SU-DHL-6 (cell line): ENCODE results near the gene CDH24.
A peak's percentile ranks its signal among the peaks of the same experiment; 100 is the strongest.

Experiments used
- H2AFZ ChIP-seq: fragments of 200-600 bp; sonication (generic); 2 replicates; pipeline ENCODE4 v1.6.1; 2014; ENCODE audit warnings: low read depth, mild to moderate bottlenecking, moderate library complexity, mixed read lengths, antibody characterized with exemption, low read length; ENCODE audit not compliant: severe bottlenecking
- H3F3A ChIP-seq: fragments of 200-600 bp; shearing (Covaris generic); 2 replicates; pipeline ENCODE4 v1.6.0; 2016; ENCODE audit warnings: antibody characterized with exemption, mild to moderate bottlenecking; ENCODE audit not compliant: insufficient read depth
- H3K27ac ChIP-seq: fragments of 200-600 bp; sonication (generic); 2 replicates; pipeline ENCODE4 v1.5.1; 2016; ENCODE audit warnings: low read depth, mild to moderate bottlenecking, low read length, moderate library complexity, mixed read lengths
- H3K27me3 ChIP-seq: fragments of 200-600 bp; sonication (generic), shearing (Covaris generic); 2 replicates; pipeline ENCODE4 v1.6.0; 2014; ENCODE audit warnings: mild to moderate bottlenecking, low read length
- H3K36me3 ChIP-seq: fragments of 200-600 bp; sonication (generic); 2 replicates; pipeline ENCODE4 v1.6.1; 2014; ENCODE audit warnings: mild to moderate bottlenecking, low read length, mixed read lengths
- H3K4me2 ChIP-seq: fragments of 300-600, 200-600 bp; shearing (Covaris generic), sonication (generic); 2 replicates; pipeline ENCODE4 v1.6.0; 2014; ENCODE audit warnings: low read length, low read depth, mild to moderate bottlenecking; ENCODE audit not compliant: poor library complexity, severe bottlenecking
- H3K4me3 ChIP-seq: fragments of 200-600 bp; sonication (generic); 2 replicates; pipeline ENCODE4 v1.5.1; 2014; ENCODE audit warnings: antibody characterized with exemption, low read length, mild to moderate bottlenecking, mixed read lengths; ENCODE audit not compliant: insufficient read depth, poor library complexity, severe bottlenecking
- H3K79me2 ChIP-seq: fragments of 200-600 bp; sonication (generic); 2 replicates; pipeline ENCODE4 v1.6.1; 2014; ENCODE audit warnings: mild to moderate bottlenecking, low read length, moderate library complexity; ENCODE audit not compliant: insufficient read depth
- H3K9ac ChIP-seq: fragments of 200-600 bp; sonication (generic); 2 replicates; pipeline ENCODE4 v1.7.0; 2014; ENCODE audit warnings: mild to moderate bottlenecking, low read length
- H3K9me2 ChIP-seq: fragments of 200-600 bp; sonication (generic); replicated peaks from 2 replicates; pipeline ENCODE4 v1.6.1; 2014; ENCODE audit warnings: low read length; ENCODE audit not compliant: insufficient read depth
- H3K9me3 ChIP-seq: fragments of 200-600 bp; sonication (generic); 2 replicates; pipeline ENCODE4 v1.6.1; 2014; ENCODE audit warnings: low read length, mixed read lengths; ENCODE audit not compliant: insufficient read depth
- H4K20me1 ChIP-seq: fragments of 200-600 bp; sonication (generic); 2 replicates; pipeline ENCODE4 v1.6.1; 2014; ENCODE audit warnings: low read depth, mild to moderate bottlenecking, antibody characterized with exemption, low read length, moderate library complexity, mixed read lengths
- CTCF ChIP-seq: fragments of 200-600 bp; sonication (generic); IDR thresholded peaks from one replicate; pipeline ENCODE4 v1.5.1; 2017; ENCODE audit warnings: antibody characterized with exemption, mild to moderate bottlenecking, low read length, moderate library complexity; ENCODE audit not compliant: insufficient read depth, poor library complexity, severe bottlenecking
- EZH2phosphoT487 ChIP-seq: fragments of 200-600 bp; sonication (generic), shearing (Covaris generic); conservative IDR thresholded peaks from 2 replicates; pipeline ENCODE4 v1.6.1; 2018; ENCODE audit warnings: mild to moderate bottlenecking, antibody characterized with exemption, low read length, moderate library complexity, mixed read lengths

CDH24 gene

GRCh38 chr14:23054000-23054811 is 3.1 kb downstream of the CDH24 start:
- H3K36me3 ChIP-seq = no peaks in the 10 kb centered on the region
- no peaks in the 10 kb centered on the region for H3K27me3 ChIP-seq
- H4K20me1 ChIP-seq = no peaks in the 10 kb centered on the region
- 0 out of 2 replicates have a peak, but pooled peaks cover 4% of the 10 kb centered on the region for H3F3A ChIP-seq
- no peak overlapping the region for H3K9ac ChIP-seq
- H3K79me2 ChIP-seq = no peaks in the 10 kb centered on the region
- H2AFZ ChIP-seq = no peak overlapping the region
- H3K9me3 ChIP-seq = no peaks in the 10 kb centered on the region
- no peaks in the 10 kb centered on the region for H3K9me2 ChIP-seq
- no peak overlapping the region for H3K4me3 ChIP-seq
- H3K27ac ChIP-seq = no peak overlapping the region
- peak; percentile 30 for TF ChIP-seq CTCF
- TF ChIP-seq EZH2phosphoT487 = no peak
- no peak overlapping the region for H3K4me2 ChIP-seq

DNA sequence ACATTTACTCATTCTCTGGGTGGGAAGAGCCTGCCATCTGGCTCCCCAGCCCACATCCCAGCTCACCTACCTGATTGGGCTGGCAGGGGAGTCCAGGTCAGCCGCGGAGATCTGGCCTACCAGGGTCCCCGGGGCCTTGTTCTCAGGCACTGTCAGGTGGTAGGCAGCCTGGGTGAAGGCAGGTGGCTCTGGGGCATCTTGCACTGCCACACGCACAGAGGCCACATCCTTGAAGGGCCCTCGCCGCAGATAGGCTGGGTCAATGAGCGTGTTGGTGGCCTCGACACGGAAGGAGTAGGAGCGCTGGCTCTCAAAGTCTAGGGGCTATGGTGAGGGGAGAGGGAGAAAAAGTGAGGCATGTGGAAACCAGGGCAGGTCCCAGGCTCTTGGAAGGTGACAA is 3.9 kb downstream of the CDH24 start:
- no peak overlapping the region for H3K27ac ChIP-seq
- no peak overlapping the region for H2AFZ ChIP-seq
- H3F3A ChIP-seq = 0 out of 2 replicates have a peak, but pooled peaks cover 4% of the 10 kb centered on the region
- no peaks in the 10 kb centered on the region for H3K9me3 ChIP-seq
- no peaks in the 10 kb centered on the region for H4K20me1 ChIP-seq
- no peak overlapping the region for H3K9ac ChIP-seq
- H3K27me3 ChIP-seq = no peaks in the 10 kb centered on the region
- no peak overlapping the region for H3K4me3 ChIP-seq
- H3K36me3 ChIP-seq = no peaks in the 10 kb centered on the region
- H3K9me2 ChIP-seq = no peaks in the 10 kb centered on the region
- no peaks in the 10 kb centered on the region for H3K79me2 ChIP-seq
- no peak overlapping the region for H3K4me2 ChIP-seq
- no peak for TF ChIP-seq EZH2phosphoT487
- no peak for TF ChIP-seq CTCF

- H3F3A ChIP-seq = 0 out of 2 replicates have a peak, but pooled peaks cover 4% of the 10 kb centered on the region
- no peak overlapping the region for H2AFZ ChIP-seq
- H3K9ac ChIP-seq = no peak overlapping the region
- no peaks in the 10 kb centered on the region for H3K9me3 ChIP-seq
- H3K27me3 ChIP-seq = no peaks in the 10 kb centered on the region
- H3K4me3 ChIP-seq = no peak overlapping the region
- TF ChIP-seq EZH2phosphoT487 (no peak), CTCF (no peak)
- no peaks in the 10 kb centered on the region for H4K20me1 ChIP-seq
- no peaks in the 10 kb centered on the region for H3K9me2 ChIP-seq
- H3K4me2 ChIP-seq = no peak overlapping the region
- no peaks in the 10 kb centered on the region for H3K79me2 ChIP-seq
- no peak overlapping the region for H3K27ac ChIP-seq
- no peaks in the 10 kb centered on the region for H3K36me3 ChIP-seq
These were observed 4.6 kb downstream of the CDH24 start for GRCh38 chr14:23052671-23053070.
